HepG2 (cell line): ENCODE measurements around the gene HEY2. TPM values are rescaled to one million over a fixed set of nuclear protein-coding genes. Genes with fewer than 3 reads are reported as not detected.

Source experiments
- ATAC-seq: fragments of 200-7000 bp; cut with Tn5 transposase; 3 replicates; pipeline ENCODE4 v1.9.1; 2020; ENCODE audit warnings: mild to moderate bottlenecking, moderate library complexity
- BruUV-seq: library from RNA; stranded (reverse); fragments of 400-500 nt; replicated peaks from 2 replicates; lab custom pipeline; 2021; lab: Mats Ljungman, UMichigan
- CTCF ChIA-PET: fragments of 300-600 bp; formaldehyde crosslinking; extraction: SDS; loops from one replicate; lab custom pipeline; 2021; ENCODE audit warnings: low total read pairs, inconsistent platforms, low intra/inter-chr PET ratio; lab: Yijun Ruan, JAX
- POLR2A ChIA-PET: fragments of 350-600 bp; sonication (Branson Sonifier 250); formaldehyde crosslinking; loops from one replicate; lab custom pipeline; 2020; ENCODE audit warnings: antibody characterized with exemption, inconsistent platforms; lab: Yijun Ruan, JAX
- DNase-seq: peaks from one replicate; pipeline ENCODE4 v3.0.0-alpha.2; 2015; ENCODE audit warnings: low spot score
- FAIRE-seq: peaks from 3 replicates; lab custom pipeline; 2011; peaks lifted over from hg19 to GRCh38; lab: Jason Lieb, UNC
- H2AFZ ChIP-seq: one replicate; pipeline ENCODE4 v1.6.1; 2011; ENCODE audit warnings: low read length, inconsistent platforms
- H3K27ac ChIP-seq: fragments of 300-600 bp; 3 replicates; pipeline ENCODE4 v1.8.0; 2011; ENCODE audit warnings: mixed run types, mild to moderate bottlenecking, mixed read lengths, low read length, inconsistent platforms; ENCODE audit not compliant: insufficient read depth; ENCODE audit errors: extremely low read length
- H3K27me3 ChIP-seq, 2 experiments: fragments of 200-600 bp in 1 of 2; 2 replicates in 1 of 2; 3 replicates in 1 of 2; pipeline versions ENCODE4 v1.6.0 to v1.8.0; 2011; ENCODE audit warnings: low read length in 2 of 2, mild to moderate bottlenecking in 2 of 2, moderate library complexity in 2 of 2, inconsistent platforms in 1 of 2; ENCODE audit not compliant: insufficient read depth in 2 of 2, control insufficient read depth in 1 of 2
- H3K36me3 ChIP-seq, 2 experiments: fragments of 200-600 bp in 1 of 2; replicated peaks in 1 of 2; 2 replicates in 1 of 2; 3 replicates in 1 of 2; pipeline versions ENCODE4 v1.5.1 to v1.8.0; 2011; ENCODE audit warnings: low read length in 2 of 2, inconsistent platforms in 1 of 2; ENCODE audit not compliant: insufficient read depth in 2 of 2, control insufficient read depth in 1 of 2
- H3K4me1 ChIP-seq: 2 replicates; pipeline ENCODE4 v1.5.1; 2012; ENCODE audit warnings: low read length, inconsistent platforms; ENCODE audit not compliant: insufficient read depth
- H3K4me2 ChIP-seq: 2 replicates; pipeline ENCODE4 v1.6.0; 2011; ENCODE audit warnings: low read depth, low read length, inconsistent platforms
- H3K4me3 ChIP-seq, 3 experiments: fragments of 200-600 bp in 1 of 3; sonication (generic), shearing (Covaris generic) in 1 of 3; replicated peaks in 1 of 3; 2 replicates each; pipeline ENCODE4 v1.5.1; 2011 to 2016; ENCODE audit warnings: low read length in 3 of 3, inconsistent platforms in 2 of 3, low read depth in 2 of 3, mild to moderate bottlenecking in 2 of 3, control low read depth in 1 of 3, mixed read lengths in 1 of 3; ENCODE audit not compliant: insufficient read depth in 1 of 3
- H3K79me2 ChIP-seq: one replicate; pipeline ENCODE4 v1.6.1; 2011; ENCODE audit warnings: low read length, inconsistent platforms; ENCODE audit not compliant: insufficient read depth
- H3K9ac ChIP-seq: 2 replicates; pipeline ENCODE4 v1.6.0; 2011; ENCODE audit warnings: mild to moderate bottlenecking, low read depth, low read length, inconsistent platforms; ENCODE audit not compliant: insufficient read depth
- H3K9me3 ChIP-seq: 2 replicates; pipeline ENCODE4 v1.5.1; 2012; ENCODE audit warnings: mild to moderate bottlenecking, low read length
- H4K20me1 ChIP-seq: 2 replicates; pipeline ENCODE4 v1.6.0; 2011; ENCODE audit warnings: inconsistent platforms, mild to moderate bottlenecking, low read length, moderate library complexity; ENCODE audit not compliant: insufficient read depth
- FOXO4 ChIP-seq: sonication (generic); formaldehyde crosslinking; conservative IDR thresholded peaks from 2 replicates; pipeline ENCODE4 v1.8.1; 2023; ENCODE audit warnings: missing genetic modification reagents
- MXD1 ChIP-seq: sonication (generic); formaldehyde crosslinking; IDR thresholded peaks from 2 replicates; pipeline ENCODE4 v1.4.0; 2020; ENCODE audit warnings: mild to moderate bottlenecking, missing genetic modification reagents
- SRSF9 ChIP-seq: fragments of 200-400 bp; formaldehyde crosslinking; IDR thresholded peaks from 2 replicates; pipeline ENCODE4 v1.6.1; 2018; ENCODE audit warnings: borderline replicate concordance, mild to moderate bottlenecking, low read depth, low read length; ENCODE audit not compliant: insufficient read depth, poor library complexity, severe bottlenecking
- ZNF274 ChIP-seq: sonication (generic); formaldehyde crosslinking; IDR thresholded peaks from 2 replicates; pipeline ENCODE4 v1.5.1; 2020; ENCODE audit warnings: mild to moderate bottlenecking, missing genetic modification reagents
- WGBS: methylation state at CpG from one replicate; pipeline ENCODE4 v1.1.6; 2017; ENCODE audit warnings: low lambda C conversion rate; 5-methylcytosine and 5-hydroxymethylcytosine counted together
- in situ Hi-C: cut with HindIII; loops from 2 replicates; pipeline ENCODE4 v1.10.0; 2017; ENCODE audit warnings: low pct_unique_long_range_greater_than_20kb; ENCODE audit not compliant: extremely low pct_ligation_motif_present
- intact Hi-C: fragments of 100-400 bp; cut with micrococcal nuclease; formaldehyde crosslinking; loops from one replicate; pipeline ENCODE4 v1.10.0; 2022; ENCODE audit not compliant: unreplicated experiment
- polyA plus RNA-seq, 8 experiments: library from polyadenylated mRNA; depleted of rRNA in 3 of 8; stranded (reverse) in 7 of 8; unstranded in 1 of 8; fragments of >200 nt; fragmentation: Illumina TruSeq in 4 of 8; extraction: Trizol in 4 of 8; gene quantifications; 2 replicates each; pipeline versions ENCODE4 v1.2.1 to v1.2.3, GENCODE V29; 2011 to 2016; ENCODE audit warnings: low read depth in 4 of 8, missing spikeins in 1 of 8, mixed read lengths in 1 of 8; ENCODE audit not compliant: insufficient read depth in 1 of 8
- total RNA-seq, 5 experiments: library from RNA; depleted of rRNA; stranded (reverse); fragments of >200 nt; fragmentation: Illumina TruSeq; extraction: Trizol; gene quantifications; 2 replicates each; pipeline ENCODE4 v1.2.3, GENCODE V29; 2016; ENCODE audit warnings: low read depth in 1 of 5
- TF ChIP-seq, protein P1 (sequence below): sonication (generic); formaldehyde crosslinking; IDR thresholded peaks from 2 replicates; pipeline ENCODE4 v1.4.0; 2020; ENCODE audit warnings: missing genetic modification reagents

Gene HEY2
- total and polyA plus RNA-seq, 2 of the 13 experiments (the other 11 are each of a cell fraction or from before 2014, with no cell fraction given) = 0.04 TPM

GRCh38 chr6:125752773-125753172 is 3.3 kb downstream of the HEY2 start:
- intact Hi-C loops (loop anchor here (1.0 to 2.0 kb wide), 2 partner anchors 240 to 438 kb away; no protein-coding TSS in a partner anchor), in situ Hi-C loops (loop anchor here (5.0 to 25.0 kb wide), 2 partner anchors 440 to 890 kb away; no protein-coding TSS in a partner anchor)
- no peak overlapping the region for H2AFZ ChIP-seq
- WGBS = 91% methylated on average over 2 of the region's 2 CpGs
- no TSS peak for BruUV-seq
- H3K4me3 ChIP-seq = no peak overlapping the region
- H3K9me3 ChIP-seq = no peaks in the 10 kb centered on the region
- FAIRE-seq (no peak), ATAC-seq (no peak), DNase-seq (no peak)
- ChIA-PET CTCF (interaction anchor here (2.1 to 2.9 kb wide), 2 partner anchors 439 to 442 kb away, joined by 25 to 27 read pairs; no protein-coding TSS in a partner anchor), POLR2A (no interaction called here)
- no peaks in the 10 kb centered on the region for H4K20me1 ChIP-seq
- peaks cover 2 to 33% of the 10 kb centered on the region in 2 experiments; a peak in 4 of 5 replicates for H3K27me3 ChIP-seq
- peaks cover 23% of the 10 kb centered on the region for H3K4me1 ChIP-seq
- no peaks in the 10 kb centered on the region for H3K79me2 ChIP-seq
- TF ChIP-seq FOXO4 (CRISPR knock-in tag) (no peak), ZNF274 (CRISPR knock-in tag) (no peak), MXD1 (CRISPR knock-in tag) (no peak), SRSF9 (no peak)
- TF ChIP-seq, protein P1, sequence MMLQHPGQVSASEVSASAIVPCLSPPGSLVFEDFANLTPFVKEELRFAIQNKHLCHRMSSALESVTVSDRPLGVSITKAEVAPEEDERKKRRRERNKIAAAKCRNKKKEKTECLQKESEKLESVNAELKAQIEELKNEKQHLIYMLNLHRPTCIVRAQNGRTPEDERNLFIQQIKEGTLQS (CRISPR knock-in tag) = no peak
- no peaks in the 10 kb centered on the region for H3K36me3 ChIP-seq
- H3K9ac ChIP-seq = no peak overlapping the region
- H3K4me2 ChIP-seq = no peak overlapping the region
- no peak overlapping the region for H3K27ac ChIP-seq
